Left hindlimb (tissue), 1 donor: ENCODE measurements around the gene ID3.
A peak's percentile ranks its signal among the peaks of the same experiment; 100 is the strongest.

Experiments
- DNase-seq: peaks from one replicate; pipeline ENCODE4 v3.0.0-alpha.2; 2018

ID3 gene

GRCh38 chr1:23564529-23565122 is 5.3 kb upstream of the ID3 start:
- DNase-seq: no peak

GRCh38 chr1:23563755-23564374 is 4.6 kb upstream of the ID3 start:
- DNase-seq: no peak

GRCh38 chr1:23563003-23563402 is 3.7 kb upstream of the ID3 start:
- DNase-seq: no peak

GRCh38 chr1:23562137-23562876 is 3.0 kb upstream of the ID3 start:
- peak; percentile 99 for DNase-seq

- DNase-seq: no peak
These were observed 2.5 kb upstream of the ID3 start for GRCh38 chr1:23561813-23562100.

GRCh38 chr1:23561076-23561812 is 1.9 kb upstream of the ID3 start:
- no peak for DNase-seq

GRCh38 chr1:23559985-23560741 is 862 bp upstream of the ID3 start:
- DNase-seq: no peak

GRCh38 chr1:23558872-23559135 is 497 bp downstream of the ID3 start:
- DNase-seq: no peak

- peak; percentile 86 for DNase-seq
These were observed 995 bp downstream of the ID3 start for GRCh38 chr1:23558140-23558871.

GRCh38 chr1:23557471-23558124 is 1.7 kb downstream of the ID3 start:
- DNase-seq: no peak

GRCh38 chr1:23556635-23557470 is 2.4 kb downstream of the ID3 start:
- DNase-seq: no peak

- DNase-seq: no peak
These were observed 3.2 kb downstream of the ID3 start for GRCh38 chr1:23555986-23556634.

GRCh38 chr1:23555270-23555985 is 3.9 kb downstream of the ID3 start:
- peak; percentile 74 for DNase-seq

- peak; percentile 93 for DNase-seq
These were observed 4.6 kb downstream of the ID3 start for GRCh38 chr1:23554481-23555269.

- DNase-seq: no peak
These were observed 5.2 kb downstream of the ID3 start for GRCh38 chr1:23554127-23554480.

GRCh38 chr1:23553231-23554126 is 5.8 kb downstream of the ID3 start:
- DNase-seq: peak; percentile 65

GRCh38 chr1:23551849-23552248 is 7.5 kb downstream of the ID3 start:
- DNase-seq: no peak

GRCh38 chr1:23548704-23549143 is 10.6 kb downstream of the ID3 start:
- DNase-seq: no peak
